ENCODE measurements around the gene COBL. TPM values are rescaled to one million over a fixed set of nuclear protein-coding genes. Genes with fewer than 3 reads are reported as not detected.

Gene COBL
- total RNA-seq, 1 donor from 2014 or later, result 0.11 TPM

DNA sequence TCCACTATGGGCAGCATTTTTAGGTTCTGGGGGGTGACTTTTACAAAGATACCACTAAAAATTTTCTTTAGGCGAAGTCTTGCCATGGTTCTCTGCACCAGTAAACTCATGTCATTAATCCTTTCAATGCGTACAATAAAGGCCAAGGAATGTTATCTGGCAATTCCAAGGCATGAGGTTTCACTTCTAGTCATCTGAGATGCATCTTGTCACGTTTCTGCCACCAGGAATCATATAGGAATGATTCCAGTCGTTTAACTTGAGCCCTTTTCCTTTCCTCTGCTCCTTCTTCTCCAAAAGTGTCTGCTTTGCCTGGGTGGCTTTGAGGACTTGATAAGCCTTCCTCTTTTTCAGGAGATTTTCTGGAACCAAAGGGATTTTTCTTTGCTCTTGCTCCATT lies 56.8 kb downstream of the COBL start:
- Histone ChIP-seq H3K9me3 (no peaks in the 10 kb centered on the region), H3K4me3 (no peak overlapping the region), H3K27ac (no peak overlapping the region), H3K4me1 (no peaks in the 10 kb centered on the region), H3K27me3 (no peaks in the 10 kb centered on the region), H3K36me3 (no peaks in the 10 kb centered on the region)
- no peak for DNase-seq (ENCODE audit: low spot score in 2 of 2)
- intact Hi-C loops (cut with DNase I), result no loop called here
- TF ChIP-seq, protein P1, sequence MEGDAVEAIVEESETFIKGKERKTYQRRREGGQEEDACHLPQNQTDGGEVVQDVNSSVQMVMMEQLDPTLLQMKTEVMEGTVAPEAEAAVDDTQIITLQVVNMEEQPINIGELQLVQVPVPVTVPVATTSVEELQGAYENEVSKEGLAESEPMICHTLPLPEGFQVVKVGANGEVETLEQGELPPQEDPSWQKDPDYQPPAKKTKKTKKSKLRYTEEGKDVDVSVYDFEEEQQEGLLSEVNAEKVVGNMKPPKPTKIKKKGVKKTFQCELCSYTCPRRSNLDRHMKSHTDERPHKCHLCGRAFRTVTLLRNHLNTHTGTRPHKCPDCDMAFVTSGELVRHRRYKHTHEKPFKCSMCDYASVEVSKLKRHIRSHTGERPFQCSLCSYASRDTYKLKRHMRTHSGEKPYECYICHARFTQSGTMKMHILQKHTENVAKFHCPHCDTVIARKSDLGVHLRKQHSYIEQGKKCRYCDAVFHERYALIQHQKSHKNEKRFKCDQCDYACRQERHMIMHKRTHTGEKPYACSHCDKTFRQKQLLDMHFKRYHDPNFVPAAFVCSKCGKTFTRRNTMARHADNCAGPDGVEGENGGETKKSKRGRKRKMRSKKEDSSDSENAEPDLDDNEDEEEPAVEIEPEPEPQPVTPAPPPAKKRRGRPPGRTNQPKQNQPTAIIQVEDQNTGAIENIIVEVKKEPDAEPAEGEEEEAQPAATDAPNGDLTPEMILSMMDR (IDR thresholded peaks at IDR 0.05), result no peak

DNA sequence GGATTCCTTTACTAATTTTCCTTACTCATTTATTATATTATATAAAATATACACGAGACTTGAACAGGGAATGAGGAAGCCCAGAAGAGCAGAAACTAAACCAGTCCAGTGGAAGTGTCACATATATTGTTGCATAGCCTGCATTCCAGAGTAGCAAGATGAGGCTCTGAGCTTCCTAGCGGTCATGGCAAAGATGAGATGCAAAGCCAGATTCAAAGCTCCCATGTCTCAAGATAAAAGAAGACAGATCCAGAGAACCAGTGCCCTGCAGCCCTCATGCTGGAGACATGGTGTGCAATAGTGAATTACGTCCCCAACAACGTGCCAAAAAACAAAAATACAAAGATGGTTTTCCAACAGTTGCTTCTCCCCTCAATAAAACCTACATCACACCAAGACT lies 59.7 kb downstream of the COBL start:
- intact Hi-C loops (cut with DNase I), result no loop called here
- Histone ChIP-seq H3K27ac (no peak overlapping the region), H3K36me3 (no peaks in the 10 kb centered on the region), H3K4me3 (no peak overlapping the region), H3K4me1 (no peaks in the 10 kb centered on the region), H3K27me3 (no peaks in the 10 kb centered on the region), H3K9me3 (no peaks in the 10 kb centered on the region)
- DNase-seq (ENCODE audit: low spot score in 2 of 2), result no peak
- TF ChIP-seq, protein P1 (IDR thresholded peaks at IDR 0.05), result no peak

DNA sequence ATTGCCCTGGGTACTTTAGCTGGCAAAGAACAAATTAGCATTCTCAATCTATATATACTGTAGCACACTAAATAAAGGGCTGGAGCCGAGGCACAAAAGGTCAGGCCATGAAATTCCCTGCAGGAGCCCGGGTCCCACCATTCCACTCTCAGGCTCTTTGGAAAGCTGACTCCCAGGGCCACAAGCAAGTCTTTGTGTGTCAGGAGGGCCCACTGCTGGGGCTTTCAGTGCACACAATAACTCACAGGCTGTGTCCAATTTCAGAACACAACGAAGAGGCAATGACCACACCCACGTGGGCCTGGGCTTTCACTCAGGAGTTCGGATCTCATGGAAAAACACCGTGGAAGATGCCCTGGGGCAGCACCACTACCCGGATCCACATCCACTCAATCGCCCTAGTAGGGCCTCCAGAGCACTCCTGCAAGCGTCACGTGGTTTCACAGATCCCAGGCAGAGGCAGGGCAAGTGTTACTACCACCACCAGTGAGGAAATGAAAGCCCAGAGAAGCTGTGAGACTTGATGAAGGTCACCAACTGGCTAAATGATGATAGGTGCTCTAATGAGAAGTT lies 60.3 kb downstream of the COBL start:
- no peaks in the 10 kb centered on the region for H3K36me3 ChIP-seq
- no peak overlapping the region for H3K27ac ChIP-seq
- DNase-seq (ENCODE audit: low spot score in 2 of 2), result no peak
- TF ChIP-seq, protein P1 (IDR thresholded peaks at IDR 0.05), result no peak
- no peak overlapping the region for H3K4me3 ChIP-seq
- H3K9me3 ChIP-seq, result no peaks in the 10 kb centered on the region
- no peaks in the 10 kb centered on the region for H3K4me1 ChIP-seq
- no peaks in the 10 kb centered on the region for H3K27me3 ChIP-seq
- intact Hi-C loops (cut with DNase I), result no loop called here

DNA sequence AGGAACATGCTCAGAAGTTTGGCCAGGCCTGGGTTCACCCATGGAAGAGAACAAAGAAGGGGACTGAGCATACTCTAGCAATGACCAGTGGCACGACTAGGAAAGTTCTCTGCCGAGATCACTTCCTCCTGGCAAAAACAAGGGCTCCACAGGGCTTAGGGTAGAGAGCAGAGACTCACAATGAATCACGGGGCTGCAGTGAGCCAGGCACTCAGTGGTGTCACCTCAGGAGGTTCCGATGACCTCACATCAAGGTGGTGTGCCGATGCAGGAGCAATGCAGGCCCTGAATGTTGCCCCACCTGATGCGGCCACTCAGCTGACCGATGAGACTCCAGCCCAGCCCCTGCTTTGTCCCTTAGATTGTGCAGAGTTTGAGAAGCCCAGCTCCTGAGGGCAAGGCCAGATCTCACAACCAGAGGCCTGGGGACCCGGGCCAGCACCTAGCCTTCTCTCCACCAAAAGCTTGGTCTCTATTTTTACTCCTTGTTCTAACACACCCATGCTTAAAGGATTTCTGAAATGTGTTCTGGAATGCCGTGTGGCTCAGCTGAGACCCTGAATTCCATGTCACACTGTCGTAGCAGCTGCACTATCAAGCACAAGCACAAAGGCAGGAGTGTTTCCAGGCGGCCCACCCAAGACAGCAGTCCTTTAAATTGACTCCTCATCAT lies 60.9 kb downstream of the COBL start:
- TF ChIP-seq, protein P1 (IDR thresholded peaks at IDR 0.05), result no peak
- Histone ChIP-seq H3K27ac (no peak overlapping the region), H3K27me3 (no peaks in the 10 kb centered on the region), H3K4me1 (no peaks in the 10 kb centered on the region), H3K36me3 (no peaks in the 10 kb centered on the region), H3K4me3 (no peak overlapping the region), H3K9me3 (no peaks in the 10 kb centered on the region)
- intact Hi-C loops (cut with DNase I), result no loop called here
- DNase-seq (ENCODE audit: low spot score in 2 of 2), result no peak

DNA sequence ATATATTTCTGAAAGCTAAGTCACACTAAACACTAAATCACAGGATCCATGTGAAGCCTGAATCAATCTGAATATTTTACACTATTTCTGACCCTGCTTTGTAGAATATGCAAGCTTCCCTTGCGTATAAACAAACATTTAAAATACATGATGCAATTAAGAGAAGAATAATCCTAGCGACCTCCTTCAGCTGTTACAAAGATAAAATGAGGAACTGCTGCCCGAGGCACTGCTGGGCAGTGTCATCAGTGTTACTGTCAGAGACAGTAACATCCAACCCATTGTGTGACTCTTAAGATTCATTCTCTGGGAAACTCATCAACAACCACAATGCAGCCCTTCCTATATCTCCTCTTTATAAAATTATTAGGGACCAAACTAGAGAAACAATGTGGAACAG lies 61.6 kb downstream of the COBL start:
- TF ChIP-seq, protein P1 (IDR thresholded peaks at IDR 0.05), result no peak

More for the DNA sequence above, 61.6 kb downstream of the COBL start:
- no peaks in the 10 kb centered on the region for H3K4me1 ChIP-seq
- no peaks in the 10 kb centered on the region for H3K27me3 ChIP-seq
- DNase-seq (ENCODE audit: low spot score in 2 of 2), result no peak
- no peak overlapping the region for H3K27ac ChIP-seq
- intact Hi-C loops (cut with DNase I), result no loop called here
- no peaks in the 10 kb centered on the region for H3K36me3 ChIP-seq
- no peaks in the 10 kb centered on the region for H3K9me3 ChIP-seq
- no peak overlapping the region for H3K4me3 ChIP-seq

All from ascending aorta (tissue), 2 donors.